ENCODE measurements around the gene ARX. TPM values are rescaled to one million over a fixed set of nuclear protein-coding genes. Genes with fewer than 3 reads are reported as not detected.

ARX gene
- total RNA-seq, 1 donor: not detected

- H3K4me3 ChIP-seq (ENCODE audit: low read depth, low read length): no peak overlapping the region
- no peak for TF ChIP-seq CTCF (IDR thresholded peaks at IDR 0.05; ENCODE audit: insufficient read depth, low read length)
- DNase-seq (ENCODE audit: low read depth): no peak
Measured at GRCh38 chrX:25001808-25002660, 13.7 kb downstream of the ARX start.

GRCh38 chrX:24999511-24999910 is 16.3 kb downstream of the ARX start:
- no peak for DNase-seq (ENCODE audit: low read depth)
- no peak overlapping the region for H3K4me3 ChIP-seq (ENCODE audit: low read depth, low read length)
- no peak for TF ChIP-seq CTCF (IDR thresholded peaks at IDR 0.05; ENCODE audit: insufficient read depth, low read length)

- DNase-seq (ENCODE audit: low read depth): no peak
- TF ChIP-seq CTCF (IDR thresholded peaks at IDR 0.05; ENCODE audit: insufficient read depth, low read length): no peak
- H3K4me3 ChIP-seq (ENCODE audit: low read depth, low read length): no peak overlapping the region
Measured at GRCh38 chrX:24996096-24996709, 19.6 kb downstream of the ARX start.

GRCh38 chrX:24993879-24994278 is 21.9 kb downstream of the ARX start:
- DNase-seq (ENCODE audit: low read depth): no peak
- TF ChIP-seq CTCF (IDR thresholded peaks at IDR 0.05; ENCODE audit: insufficient read depth, low read length): no peak
- no peak overlapping the region for H3K4me3 ChIP-seq (ENCODE audit: low read depth, low read length)

GRCh38 chrX:24990535-24990934 is 25.2 kb downstream of the ARX start:
- DNase-seq (ENCODE audit: low read depth): no peak
- no peak for TF ChIP-seq CTCF (IDR thresholded peaks at IDR 0.05; ENCODE audit: insufficient read depth, low read length)

GRCh38 chrX:24988314-24988713 is 27.5 kb downstream of the ARX start:
- TF ChIP-seq CTCF (IDR thresholded peaks at IDR 0.05; ENCODE audit: insufficient read depth, low read length): no peak
- no peak for DNase-seq (ENCODE audit: low read depth)
- H3K4me3 ChIP-seq (ENCODE audit: low read depth, low read length): no peak overlapping the region

More at GRCh38 chrX:24990535-24990934, 25.2 kb downstream of the ARX start:
- no peak overlapping the region for H3K4me3 ChIP-seq (ENCODE audit: low read depth, low read length)

All from fibroblast of the aortic adventitia (primary cell).